ENCODE results near the gene SDF4. TPM values are rescaled to one million over a fixed set of nuclear protein-coding genes. Genes with fewer than 3 reads are reported as not detected.

Gene SDF4
- total and polyA plus RNA-seq, 7 experiments from 2014 or later, result 74.8 to 124 (median 107) TPM

DNA sequence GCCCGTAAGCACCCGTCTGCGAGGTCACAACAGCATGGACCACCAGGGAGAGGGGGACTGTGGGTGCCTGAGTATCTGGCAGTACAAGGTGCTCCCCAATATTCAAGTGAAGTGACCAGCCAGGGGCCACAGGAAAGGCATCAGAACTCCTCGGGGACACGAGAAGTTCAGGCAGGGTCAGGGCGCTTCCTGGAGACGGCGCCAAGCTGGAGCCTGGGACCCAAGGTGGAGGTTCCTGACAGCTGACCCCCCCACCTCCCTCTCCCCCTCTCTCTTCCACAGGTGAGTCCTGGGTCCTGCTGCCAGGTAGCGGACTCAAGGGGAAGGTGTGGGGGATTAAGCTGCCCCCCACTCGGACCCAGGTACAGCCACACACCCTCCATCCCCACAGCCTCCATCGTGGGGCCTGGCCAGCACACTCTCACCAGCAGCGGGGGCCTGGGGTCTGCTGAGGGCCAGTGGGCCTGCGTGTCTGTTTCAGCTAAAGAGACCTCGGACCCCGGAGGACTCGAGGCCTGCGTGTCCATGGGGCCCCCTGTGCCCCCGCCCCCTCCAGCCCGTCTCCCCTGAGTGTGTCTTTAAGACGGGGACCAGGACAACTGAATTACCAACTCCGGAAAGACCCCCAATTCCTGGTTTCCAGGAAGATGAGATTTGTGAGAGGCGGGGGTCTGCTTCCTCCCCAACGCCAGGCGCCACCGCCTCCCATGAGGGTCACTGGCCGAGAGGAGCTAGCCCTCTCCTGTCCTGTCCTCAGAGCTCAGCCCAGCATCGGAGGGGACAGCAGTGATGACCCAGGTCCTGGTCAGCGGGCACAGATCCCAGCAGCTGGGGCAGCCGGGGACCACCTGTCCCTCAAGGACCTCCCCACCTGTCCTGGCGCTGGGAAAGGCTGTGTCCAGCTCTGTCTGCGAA is 31.6 kb downstream of the SDF4 start:
- Mint-ChIP-seq H3K27me3 (no peaks in the 10 kb centered on the region), H3K4me3 (peak overlapping the region; percentile 47 to 75 (median 58)), H3K4me1 (peaks cover 0 to 11% (median 0%) of the 10 kb centered on the region in 7 donors), H3K36me3 (peaks cover 0 to 5% (median 0%) of the 10 kb centered on the region in 5 donors), H3K9me3 (peaks cover 0 to 5% (median under 1%) of the 10 kb centered on the region in 11 donors), H3K27ac (peak overlapping the region in 8 of 9 donors; percentile 40 to 80 (median 74))
- ATAC-seq (no peak), DNase-seq (peak in 2 of 9 donors; percentile 8)
- no peaks in the 10 kb centered on the region for H3K36me3 ChIP-seq (ENCODE audit: control insufficient read depth in 2 of 3, insufficient read depth in 3 of 3, low read length in 3 of 3)
- no peaks in the 10 kb centered on the region for H3K9me3 ChIP-seq (ENCODE audit: control insufficient read depth in 2 of 3, low read length in 3 of 3)
- intact Hi-C loops (cut with micrococcal nuclease), result loop anchor here in 1 of 2 donors (2.0 to 5.0 kb wide), 2 partner anchors 43 to 77 kb away; no protein-coding TSS in a partner anchor
- H3K27ac ChIP-seq (ENCODE audit: low read depth, low read length), result peak overlapping the region; percentile 72
- ChIA-PET POLR2A (interaction anchor here (0.6 to 1.1 kb wide), 2 partner anchors 152 to 226 kb away, joined by 3 read pairs; no protein-coding TSS in a partner anchor), CTCF (no interaction called here)
- H3K27me3 ChIP-seq (ENCODE audit: control insufficient read depth in 2 of 2, insufficient read depth in 2 of 2, low read length in 2 of 2), result no peaks in the 10 kb centered on the region
- H3K4me1 ChIP-seq (ENCODE audit: control insufficient read depth in 2 of 2, insufficient read depth in 2 of 2, low read length in 2 of 2), result no peaks in the 10 kb centered on the region
- no peak overlapping the region for H3K4me3 ChIP-seq (ENCODE audit: low read length)

DNA sequence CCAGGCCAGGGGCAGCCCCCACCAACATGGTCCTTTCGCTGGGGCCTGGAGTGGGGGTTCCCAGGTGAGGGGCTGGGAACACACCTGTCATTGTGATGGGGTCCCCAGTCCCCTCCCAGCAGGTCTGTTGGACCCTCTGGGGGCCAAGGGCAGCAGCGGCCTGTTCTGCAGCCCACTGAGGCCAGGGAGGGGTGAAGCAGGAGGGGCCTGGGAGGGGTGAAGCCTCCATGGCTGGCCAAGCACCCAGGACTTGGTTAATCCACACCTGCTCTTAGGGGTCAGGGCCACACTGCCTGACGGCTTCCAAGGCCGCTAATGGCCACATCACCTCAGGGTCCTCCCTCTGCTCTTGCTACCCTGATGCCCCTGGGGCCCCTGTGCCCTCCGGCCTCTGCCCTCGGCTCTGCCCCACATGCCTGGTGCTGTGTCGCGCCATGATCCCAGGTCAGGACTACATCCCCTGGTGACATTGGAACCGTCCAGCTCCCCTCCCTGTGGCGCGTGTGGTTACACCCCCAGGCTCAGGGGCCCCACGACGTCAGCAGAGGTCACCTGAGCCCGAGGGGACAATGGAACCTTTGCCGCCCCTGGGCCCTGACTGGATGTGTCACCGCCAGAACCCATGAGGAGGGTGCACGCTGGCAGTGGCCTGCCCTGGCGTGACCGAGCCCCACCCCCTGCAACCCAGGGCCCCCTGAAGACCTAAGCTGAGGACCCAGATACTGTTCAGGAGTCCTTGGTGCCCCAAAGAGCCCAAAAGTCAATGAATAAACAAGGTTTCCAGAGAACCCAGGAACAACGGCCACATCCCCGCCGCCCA is 32.5 kb downstream of the SDF4 start:
- no peaks in the 10 kb centered on the region for H3K27me3 ChIP-seq (ENCODE audit: control insufficient read depth in 2 of 2, insufficient read depth in 2 of 2, low read length in 2 of 2)
- ATAC-seq (no peak), DNase-seq (no peak)
- no peaks in the 10 kb centered on the region for H3K4me1 ChIP-seq (ENCODE audit: control insufficient read depth in 2 of 2, insufficient read depth in 2 of 2, low read length in 2 of 2)
- peak overlapping the region; percentile 44 to 75 (median 54) for H3K4me3 Mint-ChIP-seq
- H3K4me1 Mint-ChIP-seq, result peaks cover 0 to 11% (median 0%) of the 10 kb centered on the region in 7 donors
- peak overlapping the region; percentile 2 for H3K27ac ChIP-seq (ENCODE audit: low read depth, low read length)
- H3K9me3 Mint-ChIP-seq, result peaks cover 0 to 11% (median 7%) of the 10 kb centered on the region in 11 donors
- H3K36me3 Mint-ChIP-seq, result peaks cover 0 to 10% (median 0%) of the 10 kb centered on the region in 5 donors
- intact Hi-C loops (cut with micrococcal nuclease), result no loop called here
- ChIA-PET CTCF (no interaction called here), POLR2A (no interaction called here)
- H3K27ac Mint-ChIP-seq, result peak overlapping the region in 8 of 9 donors; percentile 32 to 80 (median 56)
- no peak overlapping the region for H3K4me3 ChIP-seq (ENCODE audit: low read length)
- no peaks in the 10 kb centered on the region for H3K36me3 ChIP-seq (ENCODE audit: control insufficient read depth in 2 of 3, insufficient read depth in 3 of 3, low read length in 3 of 3)
- H3K9me3 ChIP-seq (ENCODE audit: control insufficient read depth in 2 of 3, low read length in 3 of 3), result no peaks in the 10 kb centered on the region
- H3K27me3 Mint-ChIP-seq, result no peaks in the 10 kb centered on the region

GRCh38 chr1:1198423-1199140 is 33.2 kb downstream of the SDF4 start:
- no peaks in the 10 kb centered on the region for H3K4me1 ChIP-seq (ENCODE audit: control insufficient read depth in 2 of 2, insufficient read depth in 2 of 2, low read length in 2 of 2)
- Mint-ChIP-seq H3K36me3 (peaks cover 0 to 14% (median 0%) of the 10 kb centered on the region in 5 donors), H3K4me3 (no peak overlapping the region), H3K27ac (no peak overlapping the region), H3K27me3 (no peaks in the 10 kb centered on the region), H3K9me3 (peaks cover 0 to 14% (median 7%) of the 10 kb centered on the region in 11 donors), H3K4me1 (peaks cover 0 to 11% (median 0%) of the 10 kb centered on the region in 7 donors)
- intact Hi-C loops (cut with micrococcal nuclease), result no loop called here
- ATAC-seq, result no peak
- no peak overlapping the region for H3K27ac ChIP-seq (ENCODE audit: low read depth, low read length)
- H3K27me3 ChIP-seq (ENCODE audit: control insufficient read depth in 2 of 2, insufficient read depth in 2 of 2, low read length in 2 of 2), result no peaks in the 10 kb centered on the region
- H3K4me3 ChIP-seq (ENCODE audit: low read length), result no peak overlapping the region
- H3K9me3 ChIP-seq (ENCODE audit: control insufficient read depth in 2 of 3, low read length in 3 of 3), result no peaks in the 10 kb centered on the region
- ChIA-PET POLR2A (no interaction called here), CTCF (no interaction called here)
- H3K36me3 ChIP-seq (ENCODE audit: control insufficient read depth in 2 of 3, insufficient read depth in 3 of 3, low read length in 3 of 3), result no peaks in the 10 kb centered on the region
- no peak for DNase-seq

GRCh38 chr1:1197551-1198422 is 34.0 kb downstream of the SDF4 start:
- DNase-seq (no peak), ATAC-seq (no peak)
- Mint-ChIP-seq H3K27ac (no peak overlapping the region), H3K9me3 (peaks cover 0 to 14% (median 7%) of the 10 kb centered on the region in 11 donors), H3K36me3 (peaks cover 0 to 14% (median 0%) of the 10 kb centered on the region in 5 donors), H3K4me1 (peaks cover 0 to 11% (median 0%) of the 10 kb centered on the region in 7 donors), H3K27me3 (no peaks in the 10 kb centered on the region), H3K4me3 (no peak overlapping the region)
- Histone ChIP-seq H3K36me3 (ENCODE audit: control insufficient read depth in 2 of 3, insufficient read depth in 3 of 3, low read length in 3 of 3) (no peaks in the 10 kb centered on the region), H3K4me1 (ENCODE audit: control insufficient read depth in 2 of 2, insufficient read depth in 2 of 2, low read length in 2 of 2) (no peaks in the 10 kb centered on the region), H3K27ac (ENCODE audit: low read depth, low read length) (no peak overlapping the region), H3K9me3 (ENCODE audit: control insufficient read depth in 2 of 3, low read length in 3 of 3) (no peaks in the 10 kb centered on the region), H3K27me3 (ENCODE audit: control insufficient read depth in 2 of 2, insufficient read depth in 2 of 2, low read length in 2 of 2) (no peaks in the 10 kb centered on the region), H3K4me3 (ENCODE audit: low read length) (no peak overlapping the region)
- intact Hi-C loops (cut with micrococcal nuclease), result no loop called here
- ChIA-PET CTCF (no interaction called here), POLR2A (no interaction called here)

DNA sequence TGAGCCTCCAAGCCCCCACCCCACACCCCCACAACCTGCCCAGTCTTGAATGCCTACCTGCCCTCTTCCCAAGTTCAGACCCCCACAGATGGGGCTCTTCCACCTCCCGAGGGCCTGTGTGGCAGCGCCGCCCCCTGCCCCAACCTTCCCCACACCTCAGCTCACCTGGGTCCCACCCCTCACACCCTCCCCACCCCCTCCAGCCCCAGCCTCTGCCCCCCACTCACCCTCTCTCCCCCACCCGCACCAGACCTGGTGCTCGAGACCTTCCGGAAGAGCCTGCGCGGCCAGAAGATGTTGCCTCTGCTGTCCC is 34.7 kb downstream of the SDF4 start:
- Histone ChIP-seq H3K9me3 (ENCODE audit: control insufficient read depth in 2 of 3, low read length in 3 of 3) (no peaks in the 10 kb centered on the region), H3K4me1 (ENCODE audit: control insufficient read depth in 2 of 2, insufficient read depth in 2 of 2, low read length in 2 of 2) (no peaks in the 10 kb centered on the region), H3K27ac (ENCODE audit: low read depth, low read length) (no peak overlapping the region), H3K4me3 (ENCODE audit: low read length) (no peak overlapping the region), H3K27me3 (ENCODE audit: control insufficient read depth in 2 of 2, insufficient read depth in 2 of 2, low read length in 2 of 2) (no peaks in the 10 kb centered on the region), H3K36me3 (ENCODE audit: control insufficient read depth in 2 of 3, insufficient read depth in 3 of 3, low read length in 3 of 3) (no peaks in the 10 kb centered on the region)
- no peaks in the 10 kb centered on the region for H3K27me3 Mint-ChIP-seq
- no peak for ATAC-seq
- POLR2A ChIA-PET, result no interaction called here
- H3K36me3 Mint-ChIP-seq, result peaks cover 0 to 14% (median 2%) of the 10 kb centered on the region in 5 donors
- H3K4me1 Mint-ChIP-seq, result peaks cover 0 to 11% (median 0%) of the 10 kb centered on the region in 7 donors
- intact Hi-C loops (cut with micrococcal nuclease), result no loop called here
- no peak for DNase-seq
- H3K27ac Mint-ChIP-seq, result no peak overlapping the region
- no peak overlapping the region for H3K4me3 Mint-ChIP-seq
- H3K9me3 Mint-ChIP-seq, result peaks cover under 1 to 16% (median 7%) of the 10 kb centered on the region in 11 donors
- CTCF ChIA-PET, result no interaction called here
